GM19455 (cell line): ENCODE results near the gene EXD1.
A peak's percentile ranks its signal among the peaks of the same experiment; 100 is the strongest.

Experiments used
- ATAC-seq: cut with Tn5 transposase; IDR thresholded peaks from one replicate; pipeline ENCODE4 v1.9.1; 2021; ENCODE audit not compliant: unreplicated experiment

Gene EXD1

DNA sequence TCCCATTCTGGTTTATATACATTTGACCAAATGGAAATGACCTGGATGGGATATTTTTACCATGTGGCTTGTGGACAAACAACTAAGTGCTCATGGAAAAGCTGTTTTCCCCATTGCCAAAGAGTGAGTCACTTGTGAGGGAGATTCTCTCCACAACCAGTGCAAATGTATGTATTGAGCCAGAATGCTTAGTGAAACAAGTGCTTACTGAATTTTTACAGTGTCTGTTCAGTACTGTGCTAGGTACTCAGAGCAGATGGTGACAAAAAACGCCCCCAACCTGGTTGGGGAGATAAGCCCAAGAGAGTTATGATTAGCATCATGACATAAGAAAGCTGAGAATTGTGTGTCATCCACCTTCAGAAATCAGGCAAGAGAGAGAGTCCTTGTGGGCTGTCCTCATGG lies 2.8 kb upstream of the EXD1 start:
- ATAC-seq: no peak

DNA sequence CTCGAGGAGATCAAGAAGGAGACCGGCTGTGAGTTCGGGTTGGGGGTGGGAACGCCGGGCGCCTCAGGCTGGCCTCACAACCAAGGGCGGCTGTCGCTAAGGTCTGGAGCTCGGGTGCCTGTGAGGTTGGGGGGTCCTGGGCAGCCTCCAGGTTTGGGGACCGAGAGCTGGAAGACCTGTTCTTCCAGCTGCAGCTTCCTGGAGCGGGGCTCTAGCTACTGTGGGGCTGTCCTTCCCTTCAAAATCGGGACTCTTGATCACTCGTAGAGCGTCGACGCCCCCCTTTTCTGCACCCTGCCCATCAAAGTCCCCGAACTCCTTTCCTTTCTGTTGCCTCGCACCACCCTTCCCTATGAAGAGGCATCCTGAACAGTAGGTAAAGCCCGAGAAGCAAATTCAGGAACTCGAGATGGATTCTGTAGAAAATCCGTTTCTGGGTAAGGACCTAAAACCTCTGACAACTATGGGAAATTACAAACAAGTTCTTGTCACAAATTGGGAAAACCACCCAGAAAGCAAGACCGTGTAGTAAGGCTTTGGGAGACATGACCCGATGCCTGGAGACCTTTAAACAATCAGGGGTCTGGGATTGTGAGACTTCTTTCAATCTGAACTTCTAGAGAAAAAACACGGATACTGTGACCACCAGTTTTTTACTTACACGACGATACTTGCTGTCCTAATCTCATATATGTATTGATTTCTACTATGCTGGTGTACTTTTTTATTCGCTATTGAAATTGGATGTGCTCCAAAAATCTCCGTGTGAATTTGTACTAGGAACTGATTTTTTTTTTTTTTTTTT lies 1.1 kb upstream of the EXD1 start:
- ATAC-seq: peak; percentile 37

DNA sequence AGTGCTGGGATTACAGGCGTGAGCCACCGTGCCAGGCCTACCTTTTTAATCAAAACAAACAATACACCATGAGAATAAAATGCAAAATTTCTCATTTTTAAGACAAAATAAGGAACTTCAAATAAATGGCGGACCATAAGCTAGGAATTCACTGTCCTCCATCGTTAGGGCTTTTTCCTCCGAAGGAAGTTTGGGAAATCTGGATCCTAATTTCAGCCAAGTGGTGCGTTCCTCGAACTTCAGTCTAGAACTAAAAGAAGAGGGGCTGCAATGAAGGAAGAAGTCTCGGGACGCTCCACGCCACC lies 260 bp downstream of the EXD1 start:
- no peak for ATAC-seq

DNA sequence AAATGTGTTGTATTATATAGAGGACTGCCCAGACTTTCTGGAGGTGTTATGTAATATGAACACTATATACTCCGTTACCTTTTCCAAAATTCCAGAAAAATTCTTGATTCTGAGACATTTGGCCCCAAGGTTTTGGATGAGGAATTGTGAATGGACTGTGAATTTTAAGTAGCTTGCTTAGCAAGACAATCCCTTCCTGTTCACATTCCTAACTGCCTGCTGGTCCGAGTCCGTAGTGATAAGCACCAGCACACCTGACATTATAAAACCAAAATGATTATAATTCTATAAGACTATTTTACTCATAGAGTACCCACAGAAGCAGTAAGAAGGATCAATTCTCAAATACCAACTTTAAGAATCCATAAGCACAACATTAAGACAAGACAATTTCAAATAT lies 11.2 kb downstream of the EXD1 start:
- no peak for ATAC-seq

DNA sequence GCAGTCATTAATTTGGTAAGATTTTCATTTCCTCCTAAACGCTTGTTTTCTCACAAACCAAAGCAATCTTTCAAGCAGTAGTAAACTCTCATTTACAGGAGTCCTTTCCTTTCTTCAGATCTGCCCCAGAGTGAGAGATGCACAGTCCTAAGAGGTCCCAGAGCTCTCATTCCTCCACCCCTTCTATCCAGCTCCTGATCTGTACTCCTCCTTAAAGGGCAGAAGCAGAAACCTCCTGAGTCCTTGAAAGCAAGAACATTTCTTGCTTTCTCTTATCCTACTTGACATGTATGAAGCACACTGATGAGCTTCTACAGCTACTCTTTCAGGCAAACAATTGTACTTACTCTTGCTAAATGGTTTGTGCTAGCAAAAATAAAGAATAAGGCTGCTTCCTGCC lies 11.7 kb downstream of the EXD1 start:
- no peak for ATAC-seq

DNA sequence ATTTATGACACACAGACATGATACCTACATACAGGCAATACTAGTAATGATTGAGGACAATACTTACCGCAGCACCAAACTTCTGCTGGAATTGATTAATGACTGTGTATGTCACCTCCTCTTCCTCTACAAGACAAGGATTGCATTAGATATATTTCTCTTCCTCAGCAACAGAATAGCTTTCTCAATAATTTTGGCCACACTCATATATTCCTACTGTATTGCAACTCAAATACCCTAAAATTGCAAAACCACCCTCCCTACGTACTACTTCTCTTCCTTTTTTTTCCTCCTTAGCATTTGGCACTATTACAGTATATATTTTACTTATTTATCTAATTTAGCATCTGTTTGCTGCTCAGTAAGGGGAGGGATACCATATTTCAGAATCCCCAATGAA lies 14.8 kb downstream of the EXD1 start:
- ATAC-seq: no peak

DNA sequence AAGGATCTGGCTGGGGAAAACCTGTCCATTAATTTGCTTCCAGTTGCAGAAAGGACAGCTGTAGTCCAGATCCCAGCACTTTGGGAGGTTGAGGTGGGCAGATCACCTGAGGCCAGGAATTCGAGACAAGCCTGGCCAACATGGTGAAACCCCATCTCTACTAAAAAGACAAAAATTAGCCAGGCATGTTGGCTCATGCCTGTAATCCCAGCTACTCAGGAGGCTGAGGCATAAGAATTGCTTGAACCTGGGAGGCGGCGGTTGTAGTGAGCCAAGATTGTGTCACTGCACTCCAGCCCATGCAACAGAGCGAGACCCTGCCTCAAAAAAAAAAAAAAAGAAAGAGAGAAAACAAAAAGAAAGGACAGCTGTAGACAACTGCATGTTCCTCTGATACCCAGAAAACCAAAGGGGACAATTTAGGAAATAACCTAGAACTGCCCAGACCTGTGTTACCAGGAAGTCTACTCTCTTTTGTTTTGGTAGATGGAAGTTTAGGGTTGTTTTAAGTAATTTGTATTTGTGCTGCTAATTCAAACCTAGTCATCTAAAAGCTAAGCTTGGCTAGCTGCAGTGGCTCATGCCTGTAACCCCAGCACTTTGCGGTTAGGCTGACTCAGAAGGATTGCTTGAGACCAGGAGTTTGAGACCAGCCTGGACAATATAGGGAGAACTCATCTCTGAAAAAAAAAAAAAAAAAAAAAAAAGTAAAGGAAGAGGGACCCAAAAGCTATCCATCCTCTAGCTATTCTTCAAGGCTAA lies 22.7 kb downstream of the EXD1 start:
- ATAC-seq: no peak

DNA sequence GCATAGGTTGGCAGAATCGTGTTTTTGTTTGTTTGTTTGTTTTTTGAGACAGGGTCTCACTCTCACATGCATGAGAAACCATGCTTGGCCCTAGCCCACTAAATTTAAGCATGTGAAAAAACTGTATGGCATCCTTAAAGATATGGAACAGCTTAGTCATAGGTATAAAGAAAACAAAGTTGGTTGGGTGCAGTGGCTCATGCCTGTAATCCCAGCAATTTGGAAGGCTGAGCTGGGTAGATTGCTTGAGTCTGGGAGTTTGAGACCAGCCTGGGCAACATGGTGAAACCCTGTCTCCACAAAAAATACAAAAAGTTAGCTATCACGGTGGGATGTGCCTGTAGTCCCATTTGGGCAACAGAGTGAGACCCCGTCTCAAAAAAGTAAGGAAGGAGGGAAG lies 25.2 kb downstream of the EXD1 start:
- ATAC-seq: no peak

DNA sequence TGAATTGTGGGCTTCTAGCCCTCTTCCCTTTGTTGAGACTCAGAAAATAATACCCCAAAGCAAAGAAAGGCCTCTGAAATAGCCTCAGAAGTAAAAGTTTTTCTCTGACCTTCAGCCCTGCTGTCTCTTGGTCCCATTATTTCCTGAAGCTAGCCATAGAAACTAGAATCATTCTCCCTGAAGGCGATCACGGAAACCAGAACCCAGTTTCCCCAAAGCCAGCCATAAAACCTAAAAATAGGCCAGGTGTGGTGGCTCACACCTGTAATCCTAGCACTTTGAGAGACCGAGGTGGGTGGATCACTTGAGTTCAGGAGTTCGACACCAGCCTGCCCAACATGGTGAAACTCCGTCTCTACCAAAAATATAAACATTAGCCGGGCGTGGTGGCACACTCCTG lies 27.2 kb downstream of the EXD1 start:
- no peak for ATAC-seq

DNA sequence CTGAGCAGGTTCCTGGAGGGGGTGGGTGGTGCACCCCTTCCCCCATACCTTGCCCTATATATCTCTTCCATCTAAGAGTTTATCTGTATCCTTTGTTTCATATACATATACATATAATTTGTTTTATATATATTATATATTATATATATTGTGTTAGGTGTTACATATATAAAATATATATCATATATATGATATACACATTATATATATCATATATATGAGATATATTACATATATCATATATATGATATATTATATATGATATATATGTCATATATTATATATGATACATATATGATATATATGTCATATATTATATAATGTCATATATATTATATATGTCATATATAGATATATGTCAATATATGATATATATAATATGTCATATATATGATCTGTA lies 31.1 kb downstream of the EXD1 start:
- no peak for ATAC-seq

DNA sequence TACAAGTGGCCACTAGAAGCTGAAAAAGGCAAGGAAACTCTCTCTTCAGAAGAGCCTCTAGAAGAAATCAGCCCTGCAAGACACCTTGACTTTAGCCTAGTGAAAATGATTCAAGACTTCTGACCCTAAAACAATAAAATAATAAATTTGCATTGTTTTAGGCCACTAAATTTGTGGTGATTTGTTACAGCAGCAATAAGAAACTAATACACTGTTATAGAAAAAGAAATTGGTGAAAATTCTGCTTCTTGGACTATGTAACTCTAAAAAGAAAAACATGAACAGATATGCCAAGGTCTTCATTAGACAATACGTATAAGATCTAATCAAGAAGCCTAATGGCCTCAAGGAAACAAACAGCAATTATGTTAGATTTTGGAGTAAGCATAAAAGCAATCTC lies 36.1 kb downstream of the EXD1 start:
- no peak for ATAC-seq

DNA sequence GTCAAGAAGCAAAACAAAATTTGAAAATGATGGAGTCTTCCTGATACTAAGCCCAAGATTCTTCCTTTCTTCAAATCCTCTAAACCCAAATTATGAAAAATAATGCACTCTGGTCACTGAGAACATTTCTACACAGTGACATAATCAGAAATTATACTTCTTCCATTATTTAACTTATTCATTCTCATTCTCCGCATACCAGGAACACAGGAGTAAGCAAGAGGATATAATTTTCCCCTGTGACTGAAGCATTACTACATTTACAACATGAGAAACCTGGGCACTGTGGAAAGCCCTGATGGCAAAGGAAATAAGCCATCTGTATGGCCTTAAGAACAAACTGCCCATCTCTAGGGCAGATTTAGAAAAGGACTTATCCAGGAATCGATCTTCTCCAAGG lies 47.0 kb downstream of the EXD1 start:
- no peak for ATAC-seq

DNA sequence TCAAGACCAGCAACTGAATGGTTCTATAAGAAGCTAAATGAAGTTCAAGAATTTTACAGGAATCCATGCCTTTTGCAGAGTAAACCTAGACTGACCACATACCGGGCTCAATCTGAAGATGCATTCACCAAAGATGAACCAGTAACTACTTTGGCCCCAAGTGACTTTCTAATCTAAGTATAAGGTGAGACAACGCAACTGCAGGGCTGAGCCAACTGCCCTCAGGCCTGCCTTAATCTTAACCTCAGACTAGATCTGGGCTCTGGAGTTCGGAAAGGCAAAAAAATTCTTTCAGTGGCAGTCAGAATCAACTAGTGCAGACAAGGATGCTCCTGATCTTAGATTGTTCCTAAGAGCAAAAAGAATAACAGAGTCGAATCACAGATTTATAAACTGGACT lies 48.3 kb downstream of the EXD1 start:
- no peak for ATAC-seq

DNA sequence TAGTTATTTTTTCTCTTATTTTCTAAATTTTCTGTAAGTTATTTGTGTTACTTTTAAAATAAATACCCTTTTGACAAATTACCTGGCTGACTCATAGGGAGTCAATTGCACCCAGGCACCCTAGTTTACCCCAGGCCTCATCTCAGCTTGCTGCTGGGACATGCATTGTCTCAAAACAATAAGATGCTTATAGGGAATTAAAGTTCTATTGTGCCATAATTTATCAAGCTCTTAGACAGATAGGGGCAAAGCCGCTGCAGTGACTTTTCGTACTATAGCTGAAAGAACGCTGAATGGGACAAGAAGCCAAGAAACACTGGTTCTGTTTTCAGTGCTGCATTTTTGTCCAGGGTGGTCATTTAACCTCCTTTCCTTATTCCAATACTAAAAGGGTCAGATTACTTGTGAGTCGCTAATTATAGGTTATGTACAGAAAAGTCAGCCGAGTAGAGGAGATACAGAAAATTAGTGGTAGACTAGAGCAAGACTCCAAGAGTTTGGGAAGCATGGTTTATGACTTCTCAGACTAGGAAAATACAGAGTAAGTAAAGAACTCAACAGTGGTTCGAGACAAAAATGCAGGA lies 50.3 kb downstream of the EXD1 start:
- no peak for ATAC-seq

DNA sequence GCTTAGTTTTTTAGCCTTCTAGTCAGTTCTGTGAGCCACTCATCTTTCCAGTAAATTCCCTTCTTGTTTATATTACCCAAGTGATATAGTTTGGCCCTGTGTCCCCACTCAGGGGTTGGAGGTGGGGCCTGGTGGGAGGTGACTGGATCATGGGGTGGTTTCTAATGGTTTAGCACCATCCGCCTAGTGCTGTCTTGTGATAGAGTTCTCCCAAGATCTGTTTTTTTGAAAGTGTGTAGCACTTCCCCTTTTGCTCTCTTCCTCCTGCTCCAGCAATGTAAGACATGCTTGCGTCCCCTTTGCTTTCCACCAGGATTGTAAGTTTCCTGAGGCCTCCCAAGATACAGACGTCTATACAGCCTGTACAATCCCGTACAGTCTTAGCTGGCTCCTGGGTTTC lies 60.8 kb downstream of the EXD1 start:
- no peak for ATAC-seq

DNA sequence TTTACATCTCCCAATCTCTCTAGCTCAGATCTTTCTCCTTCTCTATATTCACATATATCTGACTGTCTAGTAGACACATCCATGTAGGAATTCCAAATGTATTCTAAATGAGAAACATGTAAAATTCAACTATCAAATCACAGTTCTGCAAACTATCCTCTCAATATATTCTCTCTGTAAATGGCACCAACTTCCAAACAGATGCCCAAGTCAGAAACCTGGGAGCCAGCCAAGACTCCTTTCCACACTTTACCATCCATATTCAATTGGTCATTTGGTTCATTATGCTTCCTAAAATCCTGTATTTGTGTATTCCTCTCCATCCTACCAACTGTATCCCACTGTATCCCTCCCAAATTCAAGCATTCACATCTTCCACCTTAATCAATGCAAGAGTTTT lies 61.5 kb downstream of the EXD1 start:
- ATAC-seq: no peak

DNA sequence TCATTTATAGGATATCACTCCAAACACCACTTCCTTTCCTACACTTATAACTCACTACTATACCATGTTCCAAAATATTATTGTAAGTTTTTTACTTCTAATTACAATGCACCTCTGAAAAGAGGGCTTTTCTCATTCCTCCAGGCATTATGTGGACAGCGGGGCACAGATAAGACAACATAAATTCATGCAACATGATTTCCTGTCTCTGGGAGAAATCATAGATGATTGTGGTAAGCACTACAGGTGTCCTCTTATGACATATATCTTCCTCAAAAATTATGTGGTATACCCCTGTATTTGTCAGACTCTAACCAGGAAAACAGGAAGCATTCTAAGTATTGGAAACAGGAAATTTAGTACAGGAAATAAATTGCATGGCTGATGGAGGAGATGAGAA lies 68.8 kb downstream of the EXD1 start:
- ATAC-seq: no peak

DNA sequence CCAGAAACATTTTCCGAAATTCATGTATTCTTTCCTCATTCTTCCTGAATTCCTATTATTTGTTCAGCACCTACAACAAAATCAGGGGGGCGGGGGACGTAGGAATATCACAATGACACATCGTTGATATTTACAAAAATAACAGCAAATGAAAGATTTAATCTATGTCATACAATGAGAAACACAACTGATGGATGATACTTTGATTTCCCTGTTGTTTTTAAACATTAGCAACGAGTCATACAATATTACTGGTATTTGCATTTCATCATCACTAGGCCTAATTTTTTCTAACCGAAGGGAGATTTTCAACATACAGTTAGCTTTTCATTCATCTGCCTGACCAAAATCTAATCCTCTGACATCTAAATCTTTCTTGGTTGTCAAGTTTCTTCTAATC lies 69.2 kb downstream of the EXD1 start:
- no peak for ATAC-seq

DNA sequence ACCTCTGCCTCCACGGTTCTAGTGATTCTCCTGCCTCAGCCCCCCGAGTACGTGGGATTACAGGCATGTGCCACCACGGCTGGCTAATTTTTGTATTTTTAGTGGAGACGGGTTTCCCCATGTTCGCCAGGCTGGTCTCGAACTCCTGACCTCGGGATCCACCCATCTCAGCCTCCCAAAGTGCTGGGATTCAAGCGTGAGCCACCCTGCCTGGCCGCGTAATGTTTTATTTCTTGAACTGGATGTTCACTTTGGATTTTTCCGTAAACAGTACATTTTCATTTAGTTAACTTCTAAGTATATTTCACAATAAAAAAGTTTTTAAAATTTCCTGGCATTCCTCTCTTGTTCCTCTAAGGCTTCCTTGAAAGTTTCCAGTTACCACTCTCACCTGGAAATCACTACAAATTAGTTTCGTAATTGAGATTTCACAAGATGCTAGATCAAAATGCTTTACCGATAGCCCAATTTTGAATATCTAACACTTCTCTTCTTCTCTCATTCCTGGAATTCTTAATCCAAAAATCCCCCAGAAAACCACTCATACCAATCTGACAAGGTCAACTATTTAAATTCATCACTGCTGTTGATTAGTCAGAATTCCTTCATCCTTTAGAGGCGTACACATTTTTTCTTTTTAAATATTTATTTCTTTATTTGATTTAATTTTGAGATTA lies 69.8 kb downstream of the EXD1 start:
- ATAC-seq: no peak

DNA sequence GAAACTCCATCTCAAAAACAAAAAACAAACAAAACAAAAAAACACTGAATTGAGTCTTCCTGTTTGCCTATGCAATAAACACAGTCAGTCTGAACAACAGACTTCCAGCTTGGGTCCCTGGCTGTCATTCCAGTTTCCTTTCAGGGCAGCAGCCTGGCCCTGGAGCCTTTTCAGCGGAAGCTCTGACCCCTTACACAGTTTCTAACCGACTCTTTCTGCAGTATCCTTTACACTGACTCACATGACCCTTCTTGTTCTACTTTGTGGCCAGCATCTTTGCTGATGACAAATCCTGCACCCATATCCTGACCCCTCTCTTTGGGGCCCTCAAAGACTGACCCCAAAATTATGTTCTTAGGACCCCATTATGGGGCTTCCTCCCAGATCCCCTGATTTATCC lies 76.1 kb downstream of the EXD1 start:
- ATAC-seq: no peak

DNA sequence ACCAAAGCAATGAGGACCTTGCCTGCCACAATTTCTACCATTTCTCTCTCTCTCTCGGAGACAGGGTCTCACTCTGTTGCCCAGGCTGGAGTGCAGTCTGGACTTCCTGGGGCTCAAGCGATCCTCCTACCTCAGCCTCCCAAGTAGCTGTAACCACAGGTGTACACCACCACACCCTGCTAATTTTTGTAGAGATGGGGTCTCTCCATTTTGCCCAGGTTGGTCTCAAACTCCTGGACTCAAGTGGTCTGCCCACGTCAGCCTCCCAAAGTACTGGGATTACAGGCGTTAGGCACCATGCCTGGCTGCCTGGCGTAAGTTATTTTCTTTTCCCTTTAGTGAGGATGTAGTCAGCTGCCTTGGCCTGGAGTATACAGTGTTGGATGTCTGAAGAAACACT lies 76.8 kb downstream of the EXD1 start:
- no peak for ATAC-seq

DNA sequence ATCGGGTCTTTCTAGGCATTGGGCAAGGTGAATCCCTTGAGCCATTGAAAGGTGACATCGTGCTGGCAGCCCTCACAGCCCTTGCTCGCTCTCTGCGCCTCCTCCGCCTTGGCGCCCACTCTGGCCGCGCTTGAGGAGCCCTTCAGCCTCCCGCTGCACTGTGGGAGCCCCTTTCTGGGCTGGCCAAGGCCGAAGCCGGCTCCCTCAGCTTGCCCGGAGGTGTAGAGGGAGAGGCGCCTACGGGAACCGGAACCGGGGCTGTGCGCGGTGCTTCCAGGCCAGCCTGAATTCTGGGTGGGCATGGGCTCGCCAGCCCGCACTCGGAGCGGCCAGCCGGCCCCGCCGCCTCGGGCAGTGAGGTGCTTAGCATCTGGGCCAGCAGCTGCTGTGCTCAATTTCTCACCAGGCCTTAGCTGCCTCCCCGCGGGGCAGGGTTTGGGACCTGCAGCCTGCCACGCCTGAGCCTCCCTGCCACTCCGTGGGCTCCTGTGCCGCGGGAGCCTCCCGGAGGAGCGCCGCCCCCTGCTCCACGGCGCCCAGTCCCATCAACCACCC lies 79.0 kb downstream of the EXD1 start:
- no peak for ATAC-seq
